HG02973 (cell line): Measurements from ENCODE around the gene SAFB2.
A peak's percentile ranks its signal among the peaks of the same experiment; 100 is the strongest.

Source experiments
- ATAC-seq: cut with Tn5 transposase; IDR thresholded peaks from one replicate; pipeline ENCODE4 v1.9.1; 2021; ENCODE audit warnings: moderate library complexity; ENCODE audit not compliant: unreplicated experiment

The SAFB2 gene

GRCh38 chr19:5635427-5635826 lies 12.9 kb upstream of the SAFB2 start:
- no peak for ATAC-seq

GRCh38 chr19:5632657-5633056 lies 10.1 kb upstream of the SAFB2 start:
- ATAC-seq = no peak

GRCh38 chr19:5632241-5632612 lies 9.7 kb upstream of the SAFB2 start:
- no peak for ATAC-seq

- no peak for ATAC-seq
Measured at GRCh38 chr19:5631567-5632240, 9.1 kb upstream of the SAFB2 start.

GRCh38 chr19:5628919-5629481 lies 6.4 kb upstream of the SAFB2 start:
- no peak for ATAC-seq

GRCh38 chr19:5628461-5628860 lies 5.9 kb upstream of the SAFB2 start:
- ATAC-seq = no peak

GRCh38 chr19:5627395-5627904 lies 4.9 kb upstream of the SAFB2 start:
- no peak for ATAC-seq

- ATAC-seq = no peak
Measured at GRCh38 chr19:5625641-5626040, 3.1 kb upstream of the SAFB2 start.

- ATAC-seq = no peak
Measured at GRCh38 chr19:5624741-5625278, 2.2 kb upstream of the SAFB2 start.

GRCh38 chr19:5624018-5624663 lies 1.6 kb upstream of the SAFB2 start:
- ATAC-seq = no peak

GRCh38 chr19:5623397-5624017 lies 931 bp upstream of the SAFB2 start:
- ATAC-seq = peak; percentile 2

GRCh38 chr19:5621945-5622464 lies 571 bp downstream of the SAFB2 start:
- ATAC-seq = no peak

- no peak for ATAC-seq
Measured at GRCh38 chr19:5621311-5621944, 1.1 kb downstream of the SAFB2 start.

GRCh38 chr19:5619946-5620345 lies 2.6 kb downstream of the SAFB2 start:
- no peak for ATAC-seq

- ATAC-seq = no peak
Measured at GRCh38 chr19:5618591-5618990, 4.0 kb downstream of the SAFB2 start.

- no peak for ATAC-seq
Measured at GRCh38 chr19:5617080-5617479, 5.5 kb downstream of the SAFB2 start.

- no peak for ATAC-seq
Measured at GRCh38 chr19:5615756-5616327, 6.7 kb downstream of the SAFB2 start.

GRCh38 chr19:5612891-5613865 lies 9.4 kb downstream of the SAFB2 start:
- ATAC-seq = no peak

- no peak for ATAC-seq
Measured at GRCh38 chr19:5609881-5610448, 12.6 kb downstream of the SAFB2 start.
